ENCODE results near the gene LRSAM1. TPM values are rescaled to one million over a fixed set of nuclear protein-coding genes. Genes with fewer than 3 reads are reported as not detected.

LRSAM1 gene
- total RNA-seq, 1 experiment from 2014 or later: 25.8 TPM

DNA sequence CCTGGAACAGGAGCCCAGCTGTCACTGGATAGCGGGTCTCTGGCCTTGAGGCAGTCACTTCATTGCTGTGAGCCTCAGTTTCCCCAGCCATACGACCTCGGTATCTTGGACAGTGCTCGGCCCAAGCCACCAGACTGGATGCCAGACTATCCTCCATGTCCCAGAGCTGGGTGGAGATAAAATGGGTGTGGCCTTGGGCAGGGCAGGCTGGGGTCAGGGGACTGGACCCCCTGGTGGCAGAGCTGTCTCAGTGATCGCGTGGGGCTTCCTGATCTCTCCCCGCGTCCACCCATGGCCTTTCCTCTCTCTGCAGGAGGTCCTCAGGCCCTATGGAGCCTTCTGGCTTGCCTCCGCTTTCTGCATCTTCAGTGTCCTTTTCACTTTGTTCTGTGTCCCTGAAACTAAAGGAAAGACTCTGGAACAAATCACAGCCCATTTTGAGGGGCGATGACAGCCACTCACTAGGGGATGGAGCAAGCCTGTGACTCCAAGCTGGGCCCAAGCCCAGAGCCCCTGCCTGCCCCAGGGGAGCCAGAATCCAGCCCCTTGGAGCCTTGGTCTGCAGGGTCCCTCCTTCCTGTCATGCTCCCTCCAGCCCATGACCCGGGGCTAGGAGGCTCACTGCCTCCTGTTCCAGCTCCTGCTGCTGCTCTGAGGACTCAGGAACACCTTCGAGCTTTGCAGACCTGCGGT, 44.4 kb upstream of the LRSAM1 start:
- ChIA-PET CTCF (interaction anchor here (1.2 to 1.3 kb wide), 2 partner anchors 10 to 46 kb away, joined by 3 to 5 read pairs; partner anchors contain the start of gene SLC2A8), POLR2A (interaction anchor here (1.1 to 1.4 kb wide), 2 partner anchors 14 to 38 kb away, joined by 3 to 12 read pairs; no protein-coding TSS in a partner anchor)
- H3K27ac Mint-ChIP-seq (ENCODE audit: unreplicated experiment): peak overlapping the region; percentile 76
- no peaks in the 10 kb centered on the region for H3K27me3 Mint-ChIP-seq (ENCODE audit: insufficient read depth, unreplicated experiment)
- H3K9me3 Mint-ChIP-seq (ENCODE audit: unreplicated experiment): no peaks in the 10 kb centered on the region
- TF ChIP-seq CTCF (IDR thresholded peaks at IDR 0.05; ENCODE audit: insufficient read depth in 1 of 2, low read depth in 1 of 2, low read length in 1 of 2, severe bottlenecking in 1 of 2, unreplicated experiment in 1 of 2): no peak
- no peak overlapping the region for H3K4me3 Mint-ChIP-seq (ENCODE audit: unreplicated experiment)
- no peaks in the 10 kb centered on the region for H3K9me3 ChIP-seq
- no peak overlapping the region for H3K4me3 ChIP-seq (ENCODE audit: low read depth, low read length)
- no peaks in the 10 kb centered on the region for H3K4me1 ChIP-seq
- H3K4me1 Mint-ChIP-seq (ENCODE audit: low read depth, unreplicated experiment): peaks cover 9% of the 10 kb centered on the region
- H3K36me3 ChIP-seq (ENCODE audit: control insufficient read depth, insufficient read depth, low read length): peaks cover 2% of the 10 kb centered on the region
- H3K36me3 Mint-ChIP-seq (ENCODE audit: insufficient read depth, unreplicated experiment): peaks cover 58% of the 10 kb centered on the region
- intact Hi-C loops (cut with micrococcal nuclease; ENCODE audit: unreplicated experiment): loop anchor here (2.0 kb wide), 1 partner anchor 46 kb away; no protein-coding TSS in a partner anchor
- DNase-seq: no peak
- BruUV-seq (replicated peaks): TSS peak; percentile 39
- H3K27me3 ChIP-seq (replicated peaks; ENCODE audit: control insufficient read depth, insufficient read depth, low read length): no peaks in the 10 kb centered on the region

- ChIA-PET POLR2A (interaction anchor here (1.1 to 1.4 kb wide), 2 partner anchors 13 to 38 kb away, joined by 3 to 12 read pairs; no protein-coding TSS in a partner anchor), CTCF (interaction anchor here (0.7 to 1.3 kb wide), 2 partner anchors 47 to 92 kb away, joined by 3 read pairs; no protein-coding TSS in a partner anchor)
- H3K4me1 ChIP-seq: no peaks in the 10 kb centered on the region
- no peaks in the 10 kb centered on the region for H3K27me3 ChIP-seq (replicated peaks; ENCODE audit: control insufficient read depth, insufficient read depth, low read length)
- no TSS peak for BruUV-seq (replicated peaks)
- Mint-ChIP-seq H3K36me3 (ENCODE audit: insufficient read depth, unreplicated experiment) (peaks cover 60% of the 10 kb centered on the region), H3K27ac (ENCODE audit: unreplicated experiment) (peak overlapping the region; percentile 76), H3K27me3 (ENCODE audit: insufficient read depth, unreplicated experiment) (no peaks in the 10 kb centered on the region), H3K4me1 (ENCODE audit: low read depth, unreplicated experiment) (peaks cover 9% of the 10 kb centered on the region), H3K4me3 (ENCODE audit: unreplicated experiment) (no peak overlapping the region), H3K9me3 (ENCODE audit: unreplicated experiment) (no peaks in the 10 kb centered on the region)
- peaks cover 2% of the 10 kb centered on the region for H3K36me3 ChIP-seq (ENCODE audit: control insufficient read depth, insufficient read depth, low read length)
- H3K9me3 ChIP-seq: no peaks in the 10 kb centered on the region
- no peak overlapping the region for H3K4me3 ChIP-seq (ENCODE audit: low read depth, low read length)
- no peak for TF ChIP-seq CTCF (IDR thresholded peaks at IDR 0.05; ENCODE audit: insufficient read depth in 1 of 2, low read depth in 1 of 2, low read length in 1 of 2, severe bottlenecking in 1 of 2, unreplicated experiment in 1 of 2)
- DNase-seq: no peak
- intact Hi-C loops (cut with micrococcal nuclease; ENCODE audit: unreplicated experiment): loop anchor here (2.0 kb wide), 1 partner anchor 47 kb away; no protein-coding TSS in a partner anchor
Measured at GRCh38 chr9:127407492-127407843, 43.8 kb upstream of the LRSAM1 start.

- BruUV-seq (replicated peaks): no TSS peak
- no peak for TF ChIP-seq CTCF (IDR thresholded peaks at IDR 0.05; ENCODE audit: insufficient read depth in 1 of 2, low read depth in 1 of 2, low read length in 1 of 2, severe bottlenecking in 1 of 2, unreplicated experiment in 1 of 2)
- H3K36me3 Mint-ChIP-seq (ENCODE audit: insufficient read depth, unreplicated experiment): peaks cover 64% of the 10 kb centered on the region
Measured at GRCh38 chr9:127411122-127411521, 40.2 kb upstream of the LRSAM1 start.

More at GRCh38 chr9:127411122-127411521, 40.2 kb upstream of the LRSAM1 start:
- Mint-ChIP-seq H3K27ac (ENCODE audit: unreplicated experiment) (no peak overlapping the region), H3K9me3 (ENCODE audit: unreplicated experiment) (no peaks in the 10 kb centered on the region), H3K27me3 (ENCODE audit: insufficient read depth, unreplicated experiment) (no peaks in the 10 kb centered on the region), H3K4me1 (ENCODE audit: low read depth, unreplicated experiment) (peaks cover 11% of the 10 kb centered on the region), H3K4me3 (ENCODE audit: unreplicated experiment) (no peak overlapping the region)
- Histone ChIP-seq H3K36me3 (ENCODE audit: control insufficient read depth, insufficient read depth, low read length) (no peaks in the 10 kb centered on the region; the same call in 1 of the 2 replicates), H3K4me3 (ENCODE audit: low read depth, low read length) (no peak overlapping the region), H3K9me3 (no peaks in the 10 kb centered on the region), H3K4me1 (no peaks in the 10 kb centered on the region), H3K27me3 (replicated peaks; ENCODE audit: control insufficient read depth, insufficient read depth, low read length) (no peaks in the 10 kb centered on the region)
- CTCF ChIA-PET: interaction anchor here (0.7 kb wide), 1 partner anchor 187 kb away, joined by 5 read pairs; no protein-coding TSS in a partner anchor
- intact Hi-C loops (cut with micrococcal nuclease; ENCODE audit: unreplicated experiment): no loop called here
- DNase-seq: no peak
- POLR2A ChIA-PET: no interaction called here

Measured in Caco-2 (cell line).